PFSK-1 (cell line): Measurements from ENCODE around the gene PC.

ENCODE experiments used
- POLR2AphosphoS5 ChIP-seq: IDR thresholded peaks from 2 replicates; pipeline ENCODE4 v1.6.1; 2012; ENCODE audit warnings: low read depth, mild to moderate bottlenecking, control low read depth, low read length, moderate library complexity
- REST ChIP-seq, 2 experiments: IDR thresholded peaks; 2 replicates each; pipeline versions ENCODE4 v1.6.1 to v1.8.0; 2011 to 2012; ENCODE audit warnings: low read depth in 2 of 2, low read length in 2 of 2, control low read depth in 1 of 2, inconsistent platforms in 1 of 2, mild to moderate bottlenecking in 1 of 2, moderate library complexity in 1 of 2; ENCODE audit not compliant: insufficient read depth in 1 of 2
- SIN3A ChIP-seq: IDR thresholded peaks from 2 replicates; pipeline ENCODE4 v1.6.1; 2012; ENCODE audit warnings: mild to moderate bottlenecking, low read length, moderate library complexity, borderline replicate concordance; ENCODE audit not compliant: insufficient read depth
- TAF1 ChIP-seq: IDR thresholded peaks from 2 replicates; pipeline ENCODE4 v1.6.1; 2012; ENCODE audit warnings: low read length, control low read depth, borderline replicate concordance; ENCODE audit not compliant: insufficient read depth

GRCh38 chr11:66866007-66866406 lies 92.2 kb downstream of the PC start:
- no peak for TF ChIP-seq REST (IDR thresholded peaks at IDR 0.05; ENCODE audit: insufficient read depth in 1 of 2, low read depth in 2 of 2, low read length in 2 of 2)
- TF ChIP-seq POLR2AphosphoS5, result no peak
- TF ChIP-seq TAF1, result no peak
- no peak for TF ChIP-seq SIN3A
